Prostate gland (tissue), 2 donors: ENCODE results near the gene SCLY. TPM values are rescaled to one million over a fixed set of nuclear protein-coding genes. Genes with fewer than 3 reads are reported as not detected.

Experiments used
- DNase-seq: peaks from one replicate; pipeline ENCODE4 v3.0.0-alpha.2; 2019; ENCODE audit warnings: low spot score
- H3K27ac ChIP-seq, 2 donors: fragments of 200-600 bp; sonication (generic); 2 replicates each; pipeline ENCODE4 v1.5.1; 2017 to 2019
- H3K27me3 ChIP-seq: fragments of 200-600 bp; sonication (generic); replicated peaks from 2 replicates; pipeline ENCODE4 v1.5.1; 2019; ENCODE audit not compliant: insufficient read depth
- H3K36me3 ChIP-seq, 2 donors: fragments of 200-600 bp; sonication (generic); 1 replicate in 1 of 2; 2 replicates in 1 of 2; pipeline versions ENCODE4 v1.5.1 to v1.8.1; 2017 to 2019
- H3K4me1 ChIP-seq: fragments of 200-600 bp; sonication (generic); replicated peaks from 2 replicates; pipeline ENCODE4 v1.5.1; 2019
- H3K4me3 ChIP-seq, 2 donors: fragments of 200-600 bp; sonication (generic); 2 replicates each; pipeline ENCODE4 v1.5.1; 2017 to 2019
- H3K9me3 ChIP-seq: fragments of 200-600 bp; sonication (generic); 2 replicates; pipeline ENCODE4 v1.5.1; 2017
- CTCF ChIP-seq, 4 experiments: fragments of 200-600 bp in 2 of 4; fragments of 450-650 bp in 2 of 4; sonication (generic) in 2 of 4; IDR thresholded peaks; 1 replicate in 3 of 4; 2 replicates in 1 of 4; pipeline ENCODE4 v1.5.1; 2016 to 2019; ENCODE audit warnings: antibody characterized with exemption in 4 of 4, mild to moderate bottlenecking in 2 of 4, moderate library complexity in 2 of 4
- POLR2A ChIP-seq: fragments of 450-650 bp; IDR thresholded peaks from one replicate; pipeline ENCODE4 v1.6.1; 2016; ENCODE audit warnings: antibody characterized with exemption, mild to moderate bottlenecking
- POLR2AphosphoS5 ChIP-seq: sonication (generic); formaldehyde crosslinking; IDR thresholded peaks from one replicate; pipeline ENCODE4 v1.6.1; 2017; ENCODE audit warnings: antibody characterized with exemption
- WGBS: methylation state at CpG from one replicate; pipeline ENCODE4 v1.1.5; 2018; 5-methylcytosine and 5-hydroxymethylcytosine counted together
- intact Hi-C: fragments of 100-400 bp; cut with DNase I; formaldehyde crosslinking; loops from one replicate; pipeline ENCODE4 v1.14.2; 2022
- total RNA-seq, 2 donors: library from RNA; depleted of rRNA; stranded (reverse); fragments of >200 nt; gene quantifications; one replicate each; pipeline ENCODE4 v1.1.0, GENCODE V29; 2016

Gene SCLY
- total RNA-seq, 2 donors from 2014 or later: 11.5 to 16.1 TPM

GRCh38 chr2:238121511-238122286 lies 60.9 kb downstream of the SCLY start:
- Histone ChIP-seq H3K4me1 (no peaks in the 10 kb centered on the region), H3K27ac (no peak overlapping the region), H3K9me3 (no peaks in the 10 kb centered on the region), H3K27me3 (peaks cover under 1% of the 10 kb centered on the region), H3K36me3 (no peaks in the 10 kb centered on the region), H3K4me3 (no peak overlapping the region)
- DNase-seq: no peak
- intact Hi-C loops: no loop called here
- TF ChIP-seq CTCF (IDR thresholded peaks at IDR 0.05) (no peak), POLR2A (no peak), POLR2AphosphoS5 (no peak)
- WGBS: 86% methylated on average over 27 of the region's 27 CpGs

- WGBS: 87% methylated on average over 29 of the region's 29 CpGs
Measured at GRCh38 chr2:238122287-238123217, 61.8 kb downstream of the SCLY start.

GRCh38 chr2:238123218-238123971 lies 62.6 kb downstream of the SCLY start:
- WGBS: 73% methylated on average over 12 of the region's 22 CpGs
- intact Hi-C loops: no loop called here
- H3K4me1 ChIP-seq: no peaks in the 10 kb centered on the region
- H3K4me3 ChIP-seq: no peak overlapping the region
- H3K9me3 ChIP-seq: no peaks in the 10 kb centered on the region
- TF ChIP-seq POLR2A (no peak), POLR2AphosphoS5 (no peak), CTCF (IDR thresholded peaks at IDR 0.05) (no peak)
- no peaks in the 10 kb centered on the region for H3K36me3 ChIP-seq
- H3K27ac ChIP-seq: no peak overlapping the region
- no peak for DNase-seq
- no peaks in the 10 kb centered on the region for H3K27me3 ChIP-seq

More at GRCh38 chr2:238122287-238123217, 61.8 kb downstream of the SCLY start:
- Histone ChIP-seq H3K36me3 (no peaks in the 10 kb centered on the region), H3K4me1 (no peaks in the 10 kb centered on the region), H3K27me3 (no peaks in the 10 kb centered on the region), H3K9me3 (no peaks in the 10 kb centered on the region), H3K4me3 (no peak overlapping the region), H3K27ac (no peak overlapping the region)
- TF ChIP-seq POLR2A: no peak
- TF ChIP-seq POLR2AphosphoS5: no peak
- no peak for TF ChIP-seq CTCF (IDR thresholded peaks at IDR 0.05)
- no peak for DNase-seq
- intact Hi-C loops: no loop called here

- 74% methylated on average over 14 of the region's 14 CpGs for WGBS
- Histone ChIP-seq H3K27me3 (no peaks in the 10 kb centered on the region), H3K36me3 (no peaks in the 10 kb centered on the region), H3K27ac (no peak overlapping the region), H3K4me1 (no peaks in the 10 kb centered on the region), H3K9me3 (no peaks in the 10 kb centered on the region), H3K4me3 (no peak overlapping the region)
- intact Hi-C loops: no loop called here
- TF ChIP-seq POLR2A (no peak), CTCF (IDR thresholded peaks at IDR 0.05) (no peak), POLR2AphosphoS5 (no peak)
- DNase-seq: no peak
Measured at GRCh38 chr2:238123991-238124470, 63.2 kb downstream of the SCLY start.
